Measurements from ENCODE around the gene LRRC43.

The LRRC43 gene

GRCh38 chr12:122145505-122146330 lies 37.2 kb upstream of the LRRC43 start:
- H3K4me1 ChIP-seq, result no peaks in the 10 kb centered on the region
- TF ChIP-seq, protein P1, sequence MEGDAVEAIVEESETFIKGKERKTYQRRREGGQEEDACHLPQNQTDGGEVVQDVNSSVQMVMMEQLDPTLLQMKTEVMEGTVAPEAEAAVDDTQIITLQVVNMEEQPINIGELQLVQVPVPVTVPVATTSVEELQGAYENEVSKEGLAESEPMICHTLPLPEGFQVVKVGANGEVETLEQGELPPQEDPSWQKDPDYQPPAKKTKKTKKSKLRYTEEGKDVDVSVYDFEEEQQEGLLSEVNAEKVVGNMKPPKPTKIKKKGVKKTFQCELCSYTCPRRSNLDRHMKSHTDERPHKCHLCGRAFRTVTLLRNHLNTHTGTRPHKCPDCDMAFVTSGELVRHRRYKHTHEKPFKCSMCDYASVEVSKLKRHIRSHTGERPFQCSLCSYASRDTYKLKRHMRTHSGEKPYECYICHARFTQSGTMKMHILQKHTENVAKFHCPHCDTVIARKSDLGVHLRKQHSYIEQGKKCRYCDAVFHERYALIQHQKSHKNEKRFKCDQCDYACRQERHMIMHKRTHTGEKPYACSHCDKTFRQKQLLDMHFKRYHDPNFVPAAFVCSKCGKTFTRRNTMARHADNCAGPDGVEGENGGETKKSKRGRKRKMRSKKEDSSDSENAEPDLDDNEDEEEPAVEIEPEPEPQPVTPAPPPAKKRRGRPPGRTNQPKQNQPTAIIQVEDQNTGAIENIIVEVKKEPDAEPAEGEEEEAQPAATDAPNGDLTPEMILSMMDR (IDR thresholded peaks at IDR 0.05), result no peak
- peaks cover 2% of the 10 kb centered on the region for H3K79me2 ChIP-seq
- H3K27ac ChIP-seq, result no peak overlapping the region
- no peaks in the 10 kb centered on the region for H3K27me3 ChIP-seq (ENCODE audit: control insufficient read depth, insufficient read depth, low read length)
- H3K36me3 ChIP-seq (ENCODE audit: control insufficient read depth, insufficient read depth, low read length), result no peaks in the 10 kb centered on the region
- H3K4me2 ChIP-seq (ENCODE audit: low read length), result no peak overlapping the region
- H3K4me3 ChIP-seq (ENCODE audit: low read depth, low read length), result no peak overlapping the region
- H3K9me3 ChIP-seq (ENCODE audit: control insufficient read depth, low read length), result no peaks in the 10 kb centered on the region
- no peak overlapping the region for H2AFZ ChIP-seq
- no peak overlapping the region for H3K9ac ChIP-seq

GRCh38 chr12:122147514-122148290 lies 35.2 kb upstream of the LRRC43 start:
- Histone ChIP-seq H3K27me3 (ENCODE audit: control insufficient read depth, insufficient read depth, low read length) (no peaks in the 10 kb centered on the region), H3K4me1 (peaks cover 3% of the 10 kb centered on the region), H3K4me2 (ENCODE audit: low read length) (no peak overlapping the region), H3K36me3 (ENCODE audit: control insufficient read depth, insufficient read depth, low read length) (no peaks in the 10 kb centered on the region), H2AFZ (no peak overlapping the region), H3K9ac (no peak overlapping the region), H3K9me3 (ENCODE audit: control insufficient read depth, low read length) (no peaks in the 10 kb centered on the region), H3K4me3 (ENCODE audit: low read depth, low read length) (no peak overlapping the region), H3K79me2 (no peaks in the 10 kb centered on the region), H3K27ac (no peak overlapping the region)
- TF ChIP-seq, protein P1 (IDR thresholded peaks at IDR 0.05), result no peak

- no peaks in the 10 kb centered on the region for H3K27me3 ChIP-seq (ENCODE audit: control insufficient read depth, insufficient read depth, low read length)
- H3K27ac ChIP-seq, result no peak overlapping the region
- H3K79me2 ChIP-seq, result no peaks in the 10 kb centered on the region
- TF ChIP-seq, protein P1 (IDR thresholded peaks at IDR 0.05), result no peak
- no peaks in the 10 kb centered on the region for H3K9me3 ChIP-seq (ENCODE audit: control insufficient read depth, low read length)
- no peaks in the 10 kb centered on the region for H3K36me3 ChIP-seq (ENCODE audit: control insufficient read depth, insufficient read depth, low read length)
- no peak overlapping the region for H3K4me3 ChIP-seq (ENCODE audit: low read depth, low read length)
- H3K9ac ChIP-seq, result no peak overlapping the region
- no peak overlapping the region for H3K4me2 ChIP-seq (ENCODE audit: low read length)
- peaks cover 3% of the 10 kb centered on the region for H3K4me1 ChIP-seq
- no peak overlapping the region for H2AFZ ChIP-seq
Observed at GRCh38 chr12:122148657-122149056, 34.3 kb upstream of the LRRC43 start.

- Histone ChIP-seq H3K36me3 (ENCODE audit: control insufficient read depth, insufficient read depth, low read length) (no peaks in the 10 kb centered on the region), H3K4me3 (ENCODE audit: low read depth, low read length) (no peak overlapping the region), H3K79me2 (no peaks in the 10 kb centered on the region), H3K4me2 (ENCODE audit: low read length) (no peak overlapping the region), H3K4me1 (peaks cover 3% of the 10 kb centered on the region), H2AFZ (no peak overlapping the region), H3K9ac (no peak overlapping the region), H3K27ac (no peak overlapping the region), H3K27me3 (ENCODE audit: control insufficient read depth, insufficient read depth, low read length) (no peaks in the 10 kb centered on the region), H3K9me3 (ENCODE audit: control insufficient read depth, low read length) (no peaks in the 10 kb centered on the region)
- TF ChIP-seq, protein P1 (IDR thresholded peaks at IDR 0.05), result no peak
Observed at GRCh38 chr12:122150127-122150681, 32.7 kb upstream of the LRRC43 start.
